Nephron (organoid): ENCODE results near the gene ZER1.
A peak's percentile ranks its signal among the peaks of the same experiment; 100 is the strongest.

Source experiments
- H3K27ac Mint-ChIP-seq, 3 experiments: 2 replicates each; pipeline ENCODE4 v1.8.0; 2020; ENCODE audit warnings: mixed read lengths in 3 of 3, mild to moderate bottlenecking in 2 of 3, moderate library complexity in 1 of 3
- H3K27me3 Mint-ChIP-seq: 2 replicates; pipeline ENCODE4 v1.8.0; 2021; ENCODE audit warnings: low read depth, mild to moderate bottlenecking, moderate library complexity, mixed read lengths
- H3K36me3 Mint-ChIP-seq: 2 replicates; pipeline ENCODE4 v1.8.0; 2020; ENCODE audit warnings: low read depth, mixed read lengths
- H3K4me1 Mint-ChIP-seq: 2 replicates; pipeline ENCODE4 v1.8.0; 2020; ENCODE audit warnings: mixed read lengths
- H3K4me3 Mint-ChIP-seq, 3 experiments: 2 replicates each; pipeline ENCODE4 v1.8.0; 2020; ENCODE audit warnings: mild to moderate bottlenecking in 3 of 3, mixed read lengths in 3 of 3, moderate library complexity in 2 of 3
- H3K9me3 Mint-ChIP-seq: 2 replicates; pipeline ENCODE4 v1.8.0; 2020; ENCODE audit warnings: mixed read lengths
- TF ChIP-seq, protein P1 (sequence below), 3 experiments: fragments of 200-600 bp; sonication (generic); IDR thresholded peaks; one replicate each; pipeline ENCODE4 v1.5.0; 2021; ENCODE audit warnings: antibody characterized with exemption in 3 of 3; ENCODE audit not compliant: unreplicated experiment in 3 of 3

Gene ZER1

DNA sequence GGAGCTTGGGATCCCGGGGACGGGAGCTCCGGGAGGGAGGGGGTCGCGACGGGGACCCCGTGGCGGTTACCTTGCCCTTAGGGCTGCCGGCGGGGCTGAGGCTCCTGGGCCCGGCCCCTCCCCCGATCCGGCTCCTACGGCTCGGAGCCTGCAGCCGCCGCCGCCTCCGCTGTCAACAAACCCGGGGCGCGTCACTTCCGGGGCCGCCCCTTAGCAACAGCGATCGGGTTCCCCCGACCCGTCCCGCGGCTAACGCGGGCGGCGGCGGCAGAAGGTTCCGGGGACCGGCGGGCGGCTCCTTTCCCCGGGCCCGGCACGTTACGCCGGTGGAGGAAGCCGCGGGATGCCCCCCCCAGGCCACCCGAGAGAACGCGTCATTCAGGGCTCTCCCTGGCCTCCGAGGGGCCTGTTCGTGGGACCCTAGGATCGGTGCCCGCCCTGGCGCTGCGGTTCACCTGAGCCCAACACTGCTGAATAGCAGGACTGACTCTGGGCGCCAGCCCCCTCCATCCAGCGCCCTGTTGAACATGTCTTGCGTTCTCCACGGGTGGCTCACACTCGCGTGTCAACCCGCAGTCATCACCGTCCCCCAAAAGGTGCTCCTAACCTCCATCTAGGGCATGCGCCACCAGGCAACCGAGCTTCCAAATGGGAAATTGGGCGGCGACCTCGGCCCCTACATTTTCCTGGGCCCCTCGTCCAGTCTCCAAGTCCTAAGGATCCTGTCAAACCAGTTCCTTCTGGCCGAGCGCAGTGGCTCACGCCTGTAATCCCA, at the start of gene ZER1:
ZER1 (minus strand) TSS at position 183 of the 775 bp plus-strand sequence. CDS start 16,362 bp downstream, outside the sequence.
- H3K36me3 Mint-ChIP-seq, result peaks cover 9% of the 10 kb centered on the region
- no peaks in the 10 kb centered on the region for H3K27me3 Mint-ChIP-seq
- peaks cover 18% of the 10 kb centered on the region for H3K4me1 Mint-ChIP-seq
- TF ChIP-seq, protein P1, sequence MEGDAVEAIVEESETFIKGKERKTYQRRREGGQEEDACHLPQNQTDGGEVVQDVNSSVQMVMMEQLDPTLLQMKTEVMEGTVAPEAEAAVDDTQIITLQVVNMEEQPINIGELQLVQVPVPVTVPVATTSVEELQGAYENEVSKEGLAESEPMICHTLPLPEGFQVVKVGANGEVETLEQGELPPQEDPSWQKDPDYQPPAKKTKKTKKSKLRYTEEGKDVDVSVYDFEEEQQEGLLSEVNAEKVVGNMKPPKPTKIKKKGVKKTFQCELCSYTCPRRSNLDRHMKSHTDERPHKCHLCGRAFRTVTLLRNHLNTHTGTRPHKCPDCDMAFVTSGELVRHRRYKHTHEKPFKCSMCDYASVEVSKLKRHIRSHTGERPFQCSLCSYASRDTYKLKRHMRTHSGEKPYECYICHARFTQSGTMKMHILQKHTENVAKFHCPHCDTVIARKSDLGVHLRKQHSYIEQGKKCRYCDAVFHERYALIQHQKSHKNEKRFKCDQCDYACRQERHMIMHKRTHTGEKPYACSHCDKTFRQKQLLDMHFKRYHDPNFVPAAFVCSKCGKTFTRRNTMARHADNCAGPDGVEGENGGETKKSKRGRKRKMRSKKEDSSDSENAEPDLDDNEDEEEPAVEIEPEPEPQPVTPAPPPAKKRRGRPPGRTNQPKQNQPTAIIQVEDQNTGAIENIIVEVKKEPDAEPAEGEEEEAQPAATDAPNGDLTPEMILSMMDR (IDR thresholded peaks at IDR 0.05; ENCODE audit: unreplicated experiment in 3 of 3), result no peak
- H3K27ac Mint-ChIP-seq, result peak within 1 kb of the TSS; percentile 94 to 98 (median 97)
- H3K4me3 Mint-ChIP-seq, result peak within 1 kb of the TSS; percentile 95 to 99 (median 99)
- peaks cover 4% of the 10 kb centered on the region for H3K9me3 Mint-ChIP-seq

DNA sequence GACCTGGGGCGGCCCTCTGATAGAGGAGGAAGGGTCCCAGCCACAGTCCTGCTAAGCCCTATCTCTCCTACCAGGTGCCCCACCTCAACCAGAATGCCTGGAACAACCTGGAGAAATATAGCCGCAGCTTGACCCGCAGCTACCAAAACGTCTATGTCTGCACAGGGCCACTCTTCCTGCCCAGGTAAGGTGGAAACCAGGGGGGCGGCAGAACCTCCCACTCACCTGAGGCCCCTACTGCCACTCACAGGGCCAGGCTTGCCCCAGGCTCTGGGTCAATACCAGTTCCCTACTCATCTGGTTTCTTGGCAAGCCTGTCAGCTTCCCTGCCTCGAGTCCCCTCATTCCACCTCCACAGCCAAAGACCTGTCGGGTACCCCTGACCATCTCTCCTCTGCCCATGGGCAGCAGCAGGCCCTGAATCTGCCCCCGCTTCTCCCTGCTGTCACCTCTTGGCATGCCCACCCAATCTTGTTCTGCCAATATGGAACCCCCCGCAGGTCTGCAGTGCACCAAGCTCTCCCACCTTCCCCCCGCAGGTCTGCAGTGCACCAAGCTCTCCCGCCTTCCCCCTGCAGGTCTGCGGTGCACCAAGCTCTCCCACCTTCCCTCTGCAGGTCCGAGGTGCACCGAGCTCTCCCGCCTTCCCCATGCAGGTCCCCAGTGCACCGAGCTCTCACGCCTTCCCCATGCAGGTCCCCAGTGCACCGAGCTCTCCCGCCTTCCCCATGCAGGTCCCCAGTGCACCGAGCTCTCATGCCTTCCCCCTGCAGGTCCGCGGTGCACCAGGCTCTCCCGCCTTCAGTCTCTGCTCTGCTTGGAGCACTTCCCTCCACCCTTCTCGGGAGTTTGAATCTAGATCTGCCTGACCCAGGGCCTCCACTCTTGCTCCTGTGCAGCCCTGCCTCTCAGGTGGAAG, 49.2 kb upstream of the ZER1 start:
- H3K9me3 Mint-ChIP-seq, result no peaks in the 10 kb centered on the region
- H3K36me3 Mint-ChIP-seq, result peaks cover 18% of the 10 kb centered on the region
- no peaks in the 10 kb centered on the region for H3K27me3 Mint-ChIP-seq
- peak overlapping the region; percentile 81 to 91 (median 89) for H3K4me3 Mint-ChIP-seq
- TF ChIP-seq, protein P1 (IDR thresholded peaks at IDR 0.05; ENCODE audit: unreplicated experiment in 3 of 3), result no peak
- H3K27ac Mint-ChIP-seq, result no peak overlapping the region
- peaks cover 7% of the 10 kb centered on the region for H3K4me1 Mint-ChIP-seq

DNA sequence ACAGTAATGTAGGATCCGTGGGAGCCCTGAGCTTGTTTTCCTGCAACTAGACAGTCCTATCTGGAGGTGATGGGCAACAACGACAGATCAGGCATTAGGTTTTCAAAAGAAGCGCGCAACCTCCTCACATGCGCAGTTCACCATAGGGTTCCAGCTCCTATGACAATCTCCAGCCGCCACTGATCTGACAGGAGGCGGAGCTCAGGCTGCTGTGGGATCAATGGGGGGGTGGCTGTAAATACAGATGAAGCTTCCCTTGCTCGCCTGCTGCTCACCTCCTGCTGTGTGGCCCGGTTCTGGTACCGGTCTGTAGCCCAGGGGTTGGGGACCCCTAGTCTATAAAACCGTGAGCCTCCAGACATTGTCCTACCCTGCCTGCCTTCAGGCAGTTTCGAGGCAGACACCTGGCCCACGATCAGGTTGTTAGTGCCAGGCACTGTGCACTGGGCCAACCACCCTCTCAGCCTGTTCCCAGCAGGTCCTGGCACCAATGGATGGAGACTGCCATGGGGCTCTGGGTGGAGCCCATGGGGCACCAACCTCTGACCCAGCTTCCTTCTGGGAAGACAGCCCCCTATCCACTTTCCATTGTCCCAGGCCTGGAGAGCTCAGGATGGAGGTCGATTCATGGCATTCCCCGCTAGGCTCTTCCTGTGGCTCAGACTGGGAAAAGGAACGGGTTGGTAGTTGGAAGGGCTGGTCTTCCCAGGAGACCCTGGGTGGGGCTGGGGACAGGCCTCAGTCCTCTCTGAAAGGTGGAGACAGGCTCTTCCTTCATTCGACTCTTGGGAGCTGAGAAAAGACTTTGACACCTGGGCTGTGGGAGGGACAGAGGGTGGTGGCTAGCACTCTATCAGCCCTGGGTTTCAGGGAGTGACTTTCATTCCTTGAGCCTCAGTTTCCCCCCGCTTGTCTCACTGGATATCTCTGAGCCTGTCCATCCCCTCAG, 48.3 kb upstream of the ZER1 start:
- peaks cover 7% of the 10 kb centered on the region for H3K4me1 Mint-ChIP-seq
- TF ChIP-seq, protein P1 (IDR thresholded peaks at IDR 0.05; ENCODE audit: unreplicated experiment in 3 of 3), result no peak
- H3K9me3 Mint-ChIP-seq, result no peaks in the 10 kb centered on the region
- H3K4me3 Mint-ChIP-seq, result peak overlapping the region; percentile 81 to 91 (median 89)
- H3K36me3 Mint-ChIP-seq, result peaks cover 12% of the 10 kb centered on the region
- H3K27ac Mint-ChIP-seq, result peak overlapping the region in 1 of 3 experiments; percentile 23
- H3K27me3 Mint-ChIP-seq, result peaks cover 3% of the 10 kb centered on the region

DNA sequence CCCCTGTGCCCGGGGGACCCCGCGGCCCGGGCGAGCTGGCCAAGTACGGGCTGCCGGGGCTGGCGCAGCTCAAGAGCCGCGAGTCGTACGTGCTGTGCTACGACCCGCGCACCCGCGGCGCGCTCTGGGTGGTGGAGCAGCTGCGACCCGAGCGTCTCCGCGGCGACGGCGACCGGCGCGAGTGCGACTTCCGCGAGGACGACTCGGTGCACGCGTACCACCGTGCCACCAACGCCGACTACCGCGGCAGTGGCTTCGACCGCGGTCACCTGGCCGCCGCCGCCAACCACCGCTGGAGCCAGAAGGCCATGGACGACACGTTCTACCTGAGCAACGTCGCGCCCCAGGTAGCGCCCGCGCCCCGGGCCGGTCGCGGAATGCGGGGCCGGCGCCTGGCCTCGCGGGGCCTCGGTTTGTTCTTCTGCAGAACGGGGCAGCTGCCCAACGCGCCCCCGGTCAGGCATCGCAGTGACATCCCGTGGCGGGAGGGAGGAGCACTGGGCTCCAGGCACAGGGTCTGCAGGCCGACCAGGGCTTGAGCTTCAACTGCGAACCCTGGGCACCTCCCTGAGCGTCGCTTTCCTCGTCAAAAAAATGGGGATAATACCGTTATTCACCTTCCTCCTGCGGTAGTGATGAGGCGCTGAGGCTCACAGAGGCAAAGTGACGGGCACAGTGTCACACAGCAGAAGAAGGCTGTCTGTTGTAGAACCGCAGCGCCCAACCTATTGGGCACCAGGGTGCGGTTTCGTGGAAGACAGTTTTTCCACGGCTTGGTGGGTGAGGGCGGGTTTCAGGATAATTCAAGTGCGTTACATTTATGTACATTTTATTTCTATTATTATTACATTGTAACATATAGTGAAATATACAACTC, 47.4 kb upstream of the ZER1 start:
- peak overlapping the region; percentile 81 to 91 (median 89) for H3K4me3 Mint-ChIP-seq
- H3K9me3 Mint-ChIP-seq, result no peaks in the 10 kb centered on the region
- peaks cover 3% of the 10 kb centered on the region for H3K27me3 Mint-ChIP-seq
- TF ChIP-seq, protein P1 (IDR thresholded peaks at IDR 0.05; ENCODE audit: unreplicated experiment in 3 of 3), result no peak
- peaks cover 7% of the 10 kb centered on the region for H3K4me1 Mint-ChIP-seq
- H3K27ac Mint-ChIP-seq, result peak overlapping the region in 2 of 3 experiments; percentile 23 to 34
- H3K36me3 Mint-ChIP-seq, result peaks cover 8% of the 10 kb centered on the region
